HepG2 (cell line): Measurements from ENCODE around the gene MIEF1. TPM values are rescaled to one million over a fixed set of nuclear protein-coding genes. Genes with fewer than 3 reads are reported as not detected.

Source experiments
- ELF4 ChIP-seq: sonication (generic); formaldehyde crosslinking; IDR thresholded peaks from 2 replicates; pipeline ENCODE4 v1.5.0; 2020; ENCODE audit warnings: missing genetic modification reagents, mild to moderate bottlenecking, moderate library complexity, borderline replicate concordance
- MEIS1 ChIP-seq: sonication (generic); formaldehyde crosslinking; IDR thresholded peaks from 2 replicates; pipeline ENCODE4 v1.9.0; 2021; ENCODE audit warnings: mild to moderate bottlenecking, missing genetic modification reagents, moderate library complexity, borderline replicate concordance
- NRL ChIP-seq: sonication (generic); formaldehyde crosslinking; IDR thresholded peaks from 2 replicates; pipeline ENCODE4 v1.5.0; 2020; ENCODE audit warnings: missing genetic modification reagents, mild to moderate bottlenecking, moderate library complexity, borderline replicate concordance
- POLR2AphosphoS5 ChIP-seq: IDR thresholded peaks from 2 replicates; pipeline ENCODE4 v1.6.1; 2012; ENCODE audit warnings: low read depth, low read length
- TBP ChIP-seq: sonication (generic); formaldehyde crosslinking; IDR thresholded peaks from 2 replicates; pipeline ENCODE4 v1.5.0; 2020; ENCODE audit warnings: missing genetic modification reagents
- TEAD2 ChIP-seq: sonication (generic); formaldehyde crosslinking; IDR thresholded peaks from 2 replicates; pipeline ENCODE4 v1.9.0; 2021; ENCODE audit warnings: missing genetic modification reagents
- ZFP37 ChIP-seq: sonication (generic); formaldehyde crosslinking; IDR thresholded peaks from 2 replicates; pipeline ENCODE4 v1.4.0; 2020; ENCODE audit warnings: missing genetic modification reagents, borderline replicate concordance
- ZIK1 ChIP-seq: sonication (generic); formaldehyde crosslinking; IDR thresholded peaks from 2 replicates; pipeline ENCODE4 v1.5.0; 2020; ENCODE audit warnings: mild to moderate bottlenecking, low read depth, missing genetic modification reagents, borderline replicate concordance
- ZMYM4 ChIP-seq: sonication (generic); formaldehyde crosslinking; IDR thresholded peaks from 2 replicates; pipeline ENCODE4 v1.8.1; 2023; ENCODE audit warnings: mild to moderate bottlenecking, missing genetic modification reagents
- ZNF180 ChIP-seq: sonication (generic); formaldehyde crosslinking; IDR thresholded peaks from 2 replicates; pipeline ENCODE4 v1.4.0; 2020; ENCODE audit warnings: low read depth, missing genetic modification reagents, borderline replicate concordance
- ZNF44 ChIP-seq: sonication (generic); formaldehyde crosslinking; IDR thresholded peaks from 2 replicates; pipeline ENCODE4 v1.5.1; 2020; ENCODE audit warnings: mild to moderate bottlenecking, missing genetic modification reagents
- ZNF7 ChIP-seq: IDR thresholded peaks from 2 replicates; pipeline ENCODE4 v1.6.1; 2016; ENCODE audit warnings: missing biosample characterization, missing genetic modification reagents
- polyA plus RNA-seq, 8 experiments: library from polyadenylated mRNA; depleted of rRNA in 3 of 8; stranded (reverse) in 7 of 8; unstranded in 1 of 8; fragments of >200 nt; fragmentation: Illumina TruSeq in 4 of 8; extraction: Trizol in 4 of 8; gene quantifications; 2 replicates each; pipeline versions ENCODE4 v1.2.1 to v1.2.3, GENCODE V29; 2011 to 2016; ENCODE audit warnings: low read depth in 4 of 8, missing spikeins in 1 of 8, mixed read lengths in 1 of 8; ENCODE audit not compliant: insufficient read depth in 1 of 8
- total RNA-seq, 5 experiments: library from RNA; depleted of rRNA; stranded (reverse); fragments of >200 nt; fragmentation: Illumina TruSeq; extraction: Trizol; gene quantifications; 2 replicates each; pipeline ENCODE4 v1.2.3, GENCODE V29; 2016; ENCODE audit warnings: low read depth in 1 of 5
- TF ChIP-seq, protein P1 (sequence below): sonication (generic); formaldehyde crosslinking; IDR thresholded peaks from 2 replicates; pipeline ENCODE4 v1.8.1; 2023; ENCODE audit warnings: mild to moderate bottlenecking, missing genetic modification reagents
- TF ChIP-seq, protein P2 (sequence below): sonication (generic); formaldehyde crosslinking; IDR thresholded peaks from 2 replicates; pipeline ENCODE4 v1.4.0; 2020; ENCODE audit warnings: mild to moderate bottlenecking, missing genetic modification reagents
- TF ChIP-seq, protein P3 (sequence below): IDR thresholded peaks from 2 replicates; pipeline ENCODE4 v1.6.1; 2016
- TF ChIP-seq, protein P4 (sequence below): sonication (generic); formaldehyde crosslinking; IDR thresholded peaks from 2 replicates; pipeline ENCODE4 v1.4.0; 2020; ENCODE audit warnings: mild to moderate bottlenecking, missing genetic modification reagents, borderline replicate concordance
- TF ChIP-seq, protein P5 (sequence below): sonication (generic); formaldehyde crosslinking; IDR thresholded peaks from 2 replicates; pipeline ENCODE4 v1.4.0; 2020; ENCODE audit warnings: missing genetic modification reagents, borderline replicate concordance
- TF ChIP-seq, protein P6 (sequence below): sonication (generic); formaldehyde crosslinking; IDR thresholded peaks from 2 replicates; pipeline ENCODE4 v1.4.0; 2020; ENCODE audit warnings: mild to moderate bottlenecking, missing genetic modification reagents

The MIEF1 gene
- total and polyA plus RNA-seq, 2 of the 13 experiments (the other 11 are each of a cell fraction or from before 2014, with no cell fraction given) = 21.7 to 34.8 TPM

DNA sequence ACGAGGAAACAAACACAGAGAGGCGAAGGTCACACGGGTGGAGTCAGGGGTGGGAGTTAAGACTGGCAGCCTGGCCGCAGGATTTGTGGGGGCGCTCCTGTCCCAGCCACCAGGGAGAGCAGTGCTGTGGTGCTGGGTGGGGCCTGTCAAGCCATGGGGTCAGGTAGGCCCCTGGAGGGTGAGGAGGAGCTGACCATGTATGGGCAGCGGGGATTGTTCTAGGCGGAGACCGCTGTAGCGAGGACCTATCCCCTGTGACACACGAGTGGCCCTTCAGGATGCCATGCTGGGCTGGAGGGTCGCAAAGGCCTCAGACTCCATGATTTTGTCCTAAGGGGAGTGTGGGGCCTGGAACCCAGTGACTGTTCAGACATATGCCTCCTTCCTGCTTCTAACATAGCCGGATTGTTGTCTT, 32.0 kb downstream of the MIEF1 start (continued):
- TF ChIP-seq ZNF180 (CRISPR knock-in tag) (no peak), TEAD2 (CRISPR knock-in tag) (no peak), MEIS1 (CRISPR knock-in tag) (no peak), ZFP37 (CRISPR knock-in tag) (peak; percentile 52; the same call in 1 of the 2 replicates), ZIK1 (CRISPR knock-in tag) (0 out of 2 replicates have a peak, but pooled peaks have one; percentile 17), NRL (CRISPR knock-in tag) (no peak), TBP (CRISPR knock-in tag) (no peak), ZNF7 (CRISPR knock-in tag) (no peak), POLR2AphosphoS5 (no peak), ZMYM4 (no peak), ZNF44 (CRISPR knock-in tag) (no peak), ELF4 (CRISPR knock-in tag) (no peak)
- TF ChIP-seq, protein P1, sequence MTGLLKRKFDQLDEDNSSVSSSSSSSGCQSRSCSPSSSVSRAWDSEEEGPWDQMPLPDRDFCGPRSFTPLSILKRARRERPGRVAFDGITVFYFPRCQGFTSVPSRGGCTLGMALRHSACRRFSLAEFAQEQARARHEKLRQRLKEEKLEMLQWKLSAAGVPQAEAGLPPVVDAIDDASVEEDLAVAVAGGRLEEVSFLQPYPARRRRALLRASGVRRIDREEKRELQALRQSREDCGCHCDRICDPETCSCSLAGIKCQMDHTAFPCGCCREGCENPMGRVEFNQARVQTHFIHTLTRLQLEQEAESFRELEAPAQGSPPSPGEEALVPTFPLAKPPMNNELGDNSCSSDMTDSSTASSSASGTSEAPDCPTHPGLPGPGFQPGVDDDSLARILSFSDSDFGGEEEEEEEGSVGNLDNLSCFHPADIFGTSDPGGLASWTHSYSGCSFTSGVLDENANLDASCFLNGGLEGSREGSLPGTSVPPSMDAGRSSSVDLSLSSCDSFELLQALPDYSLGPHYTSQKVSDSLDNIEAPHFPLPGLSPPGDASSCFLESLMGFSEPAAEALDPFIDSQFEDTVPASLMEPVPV (CRISPR knock-in tag) = no peak
- TF ChIP-seq, protein P2, sequence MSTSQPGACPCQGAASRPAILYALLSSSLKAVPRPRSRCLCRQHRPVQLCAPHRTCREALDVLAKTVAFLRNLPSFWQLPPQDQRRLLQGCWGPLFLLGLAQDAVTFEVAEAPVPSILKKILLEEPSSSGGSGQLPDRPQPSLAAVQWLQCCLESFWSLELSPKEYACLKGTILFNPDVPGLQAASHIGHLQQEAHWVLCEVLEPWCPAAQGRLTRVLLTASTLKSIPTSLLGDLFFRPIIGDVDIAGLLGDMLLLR (CRISPR knock-in tag) = 0 out of 2 replicates have a peak, but pooled peaks have one; percentile 16
- TF ChIP-seq, protein P3, sequence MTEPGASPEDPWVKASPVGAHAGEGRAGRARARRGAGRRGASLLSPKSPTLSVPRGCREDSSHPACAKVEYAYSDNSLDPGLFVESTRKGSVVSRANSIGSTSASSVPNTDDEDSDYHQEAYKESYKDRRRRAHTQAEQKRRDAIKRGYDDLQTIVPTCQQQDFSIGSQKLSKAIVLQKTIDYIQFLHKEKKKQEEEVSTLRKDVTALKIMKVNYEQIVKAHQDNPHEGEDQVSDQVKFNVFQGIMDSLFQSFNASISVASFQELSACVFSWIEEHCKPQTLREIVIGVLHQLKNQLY = no peak; the same call in 1 of the 2 replicates
- TF ChIP-seq, protein P4, sequence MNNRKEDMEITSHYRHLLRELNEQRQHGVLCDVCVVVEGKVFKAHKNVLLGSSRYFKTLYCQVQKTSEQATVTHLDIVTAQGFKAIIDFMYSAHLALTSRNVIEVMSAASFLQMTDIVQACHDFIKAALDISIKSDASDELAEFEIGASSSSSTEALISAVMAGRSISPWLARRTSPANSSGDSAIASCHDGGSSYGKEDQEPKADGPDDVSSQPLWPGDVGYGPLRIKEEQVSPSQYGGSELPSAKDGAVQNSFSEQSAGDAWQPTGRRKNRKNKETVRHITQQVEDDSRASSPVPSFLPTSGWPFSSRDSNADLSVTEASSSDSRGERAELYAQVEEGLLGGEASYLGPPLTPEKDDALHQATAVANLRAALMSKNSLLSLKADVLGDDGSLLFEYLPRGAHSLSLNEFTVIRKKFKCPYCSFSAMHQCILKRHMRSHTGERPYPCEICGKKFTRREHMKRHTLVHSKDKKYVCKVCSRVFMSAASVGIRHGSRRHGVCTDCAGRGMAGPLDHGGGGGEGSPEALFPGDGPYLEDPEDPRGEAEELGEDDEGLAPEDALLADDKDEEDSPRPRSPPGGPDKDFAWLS (CRISPR knock-in tag) = no peak
- TF ChIP-seq, protein P5, sequence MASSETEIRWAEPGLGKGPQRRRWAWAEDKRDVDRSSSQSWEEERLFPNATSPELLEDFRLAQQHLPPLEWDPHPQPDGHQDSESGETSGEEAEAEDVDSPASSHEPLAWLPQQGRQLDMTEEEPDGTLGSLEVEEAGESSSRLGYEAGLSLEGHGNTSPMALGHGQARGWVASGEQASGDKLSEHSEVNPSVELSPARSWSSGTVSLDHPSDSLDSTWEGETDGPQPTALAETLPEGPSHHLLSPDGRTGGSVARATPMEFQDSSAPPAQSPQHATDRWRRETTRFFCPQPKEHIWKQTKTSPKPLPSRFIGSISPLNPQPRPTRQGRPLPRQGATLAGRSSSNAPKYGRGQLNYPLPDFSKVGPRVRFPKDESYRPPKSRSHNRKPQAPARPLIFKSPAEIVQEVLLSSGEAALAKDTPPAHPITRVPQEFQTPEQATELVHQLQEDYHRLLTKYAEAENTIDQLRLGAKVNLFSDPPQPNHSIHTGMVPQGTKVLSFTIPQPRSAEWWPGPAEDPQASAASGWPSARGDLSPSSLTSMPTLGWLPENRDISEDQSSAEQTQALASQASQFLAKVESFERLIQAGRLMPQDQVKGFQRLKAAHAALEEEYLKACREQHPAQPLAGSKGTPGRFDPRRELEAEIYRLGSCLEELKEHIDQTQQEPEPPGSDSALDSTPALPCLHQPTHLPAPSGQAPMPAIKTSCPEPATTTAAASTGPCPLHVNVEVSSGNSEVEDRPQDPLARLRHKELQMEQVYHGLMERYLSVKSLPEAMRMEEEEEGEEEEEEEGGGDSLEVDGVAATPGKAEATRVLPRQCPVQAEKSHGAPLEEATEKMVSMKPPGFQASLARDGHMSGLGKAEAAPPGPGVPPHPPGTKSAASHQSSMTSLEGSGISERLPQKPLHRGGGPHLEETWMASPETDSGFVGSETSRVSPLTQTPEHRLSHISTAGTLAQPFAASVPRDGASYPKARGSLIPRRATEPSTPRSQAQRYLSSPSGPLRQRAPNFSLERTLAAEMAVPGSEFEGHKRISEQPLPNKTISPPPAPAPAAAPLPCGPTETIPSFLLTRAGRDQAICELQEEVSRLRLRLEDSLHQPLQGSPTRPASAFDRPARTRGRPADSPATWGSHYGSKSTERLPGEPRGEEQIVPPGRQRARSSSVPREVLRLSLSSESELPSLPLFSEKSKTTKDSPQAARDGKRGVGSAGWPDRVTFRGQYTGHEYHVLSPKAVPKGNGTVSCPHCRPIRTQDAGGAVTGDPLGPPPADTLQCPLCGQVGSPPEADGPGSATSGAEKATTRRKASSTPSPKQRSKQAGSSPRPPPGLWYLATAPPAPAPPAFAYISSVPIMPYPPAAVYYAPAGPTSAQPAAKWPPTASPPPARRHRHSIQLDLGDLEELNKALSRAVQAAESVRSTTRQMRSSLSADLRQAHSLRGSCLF (CRISPR knock-in tag) = no peak
- TF ChIP-seq, protein P6, sequence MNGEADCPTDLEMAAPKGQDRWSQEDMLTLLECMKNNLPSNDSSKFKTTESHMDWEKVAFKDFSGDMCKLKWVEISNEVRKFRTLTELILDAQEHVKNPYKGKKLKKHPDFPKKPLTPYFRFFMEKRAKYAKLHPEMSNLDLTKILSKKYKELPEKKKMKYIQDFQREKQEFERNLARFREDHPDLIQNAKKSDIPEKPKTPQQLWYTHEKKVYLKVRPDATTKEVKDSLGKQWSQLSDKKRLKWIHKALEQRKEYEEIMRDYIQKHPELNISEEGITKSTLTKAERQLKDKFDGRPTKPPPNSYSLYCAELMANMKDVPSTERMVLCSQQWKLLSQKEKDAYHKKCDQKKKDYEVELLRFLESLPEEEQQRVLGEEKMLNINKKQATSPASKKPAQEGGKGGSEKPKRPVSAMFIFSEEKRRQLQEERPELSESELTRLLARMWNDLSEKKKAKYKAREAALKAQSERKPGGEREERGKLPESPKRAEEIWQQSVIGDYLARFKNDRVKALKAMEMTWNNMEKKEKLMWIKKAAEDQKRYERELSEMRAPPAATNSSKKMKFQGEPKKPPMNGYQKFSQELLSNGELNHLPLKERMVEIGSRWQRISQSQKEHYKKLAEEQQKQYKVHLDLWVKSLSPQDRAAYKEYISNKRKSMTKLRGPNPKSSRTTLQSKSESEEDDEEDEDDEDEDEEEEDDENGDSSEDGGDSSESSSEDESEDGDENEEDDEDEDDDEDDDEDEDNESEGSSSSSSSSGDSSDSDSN = no peak; the same call in 1 of the 2 replicates
